Left lung (tissue), 10 donors: ENCODE data around the gene GSTT2. TPM values are rescaled to one million over a fixed set of nuclear protein-coding genes. Genes with fewer than 3 reads are reported as not detected.
"Not testable (repeated sequence)": the region's sequence is repeated elsewhere in the genome, so short reads cannot be mapped to it uniquely, and the experiment has no call there.

Source experiments
- ATAC-seq: fragments of 200-7000 bp; cut with Tn5 transposase; one replicate; pipeline ENCODE4 v1.9.1; 2020; ENCODE audit warnings: moderate library complexity
- DNase-seq, 4 donors: peaks; one replicate each; pipeline ENCODE4 v3.0.0-alpha.2; 2013 to 2020
- H3K27ac ChIP-seq, 2 donors: fragments of 200-600 bp; sonication (generic) in 1 of 2; one replicate each; pipeline versions ENCODE4 v1.5.0 to v1.8.0; 2020 to 2021
- H3K27me3 ChIP-seq, 2 donors: fragments of 200-600 bp; sonication (generic) in 1 of 2; one replicate each; pipeline versions ENCODE4 v1.5.0 to v1.8.0; 2020 to 2021
- H3K36me3 ChIP-seq, 2 donors: fragments of 200-600 bp; sonication (generic) in 1 of 2; one replicate each; pipeline versions ENCODE4 v1.5.0 to v1.8.0; 2020 to 2021
- H3K4me1 ChIP-seq, 2 donors: fragments of 200-600 bp; one replicate each; pipeline ENCODE4 v1.8.0; 2021
- H3K4me3 ChIP-seq, 2 donors: fragments of 200-600 bp; sonication (generic) in 1 of 2; one replicate each; pipeline versions ENCODE4 v1.5.0 to v1.8.0; 2020 to 2021; ENCODE audit warnings: mild to moderate bottlenecking in 1 of 2
- H3K9me3 ChIP-seq, 2 donors: fragments of 200-600 bp; sonication (generic) in 1 of 2; one replicate each; pipeline versions ENCODE4 v1.5.0 to v1.8.0; 2020 to 2021
- intact Hi-C, 2 donors: fragments of 100-400 bp; cut with DNase I; formaldehyde crosslinking; loops; one replicate each; pipeline versions ENCODE4 v1.11.2 to v1.14.2; 2022
- polyA plus RNA-seq, 6 donors: library from polyadenylated mRNA; unstranded; fragments of 120-200 nt; gene quantifications; one replicate each; pipeline ENCODE4 v1.2.1, GENCODE V29; 2013; ENCODE audit not compliant: insufficient read length in 6 of 6
- total RNA-seq, 2 donors: library from RNA; stranded (reverse); fragmentation: NEBNext Ultra II Directional; extraction: Animal tissue kit (Norgen Biotek cat#: 25700); gene quantifications; one replicate each; pipeline ENCODE4 v1.2.1, GENCODE V29; 2021
- TF ChIP-seq, protein P1 (sequence below), 2 donors: fragments of 200-600 bp; sonication (generic) in 1 of 2; IDR thresholded peaks; one replicate each; pipeline versions ENCODE4 v1.5.0 to v1.8.0; 2021; ENCODE audit warnings: antibody characterized with exemption in 2 of 2
- donor health status: DM: no; HTN: yes; CAD: no.
- donor health status: DM: no; HTN: no; CAD: no.

Gene GSTT2
- total and polyA plus RNA-seq, 8 donors, result 0.27 to 2.6 (median 1.1) TPM; not detected in 1

- H3K9me3 ChIP-seq, H3K27me3 ChIP-seq, H3K4me3 ChIP-seq, H3K36me3 ChIP-seq, H3K4me1 ChIP-seq, DNase-seq, intact Hi-C loops, H3K27ac ChIP-seq: not testable (repeated sequence)
- peak; percentile 23 for ATAC-seq
Measured at GRCh38 chr22:23954991-23955305, 25.0 kb upstream of the GSTT2 start.

DNA sequence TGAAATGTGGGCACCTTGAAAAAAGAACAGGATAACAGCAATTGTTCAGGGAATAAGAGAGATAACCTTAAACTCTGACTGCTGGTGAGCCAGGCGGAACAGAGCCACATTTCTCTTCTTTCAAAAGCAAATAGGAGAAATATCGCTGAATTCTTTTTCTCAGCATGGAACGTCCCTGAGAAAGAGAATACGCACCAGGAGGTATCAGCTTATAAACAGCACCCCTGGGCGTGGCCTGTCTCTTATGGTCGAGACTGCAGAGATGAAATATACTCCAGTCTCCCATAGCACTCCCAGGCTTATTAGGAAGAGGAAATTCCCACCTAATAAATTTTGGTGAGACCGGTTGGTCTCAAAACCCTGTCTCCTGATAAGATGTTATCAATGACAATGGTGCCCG lies 24.0 kb upstream of the GSTT2 start:
- intact Hi-C loops, result not testable (repeated sequence)

GRCh38 chr22:23956301-23956900 lies 23.5 kb upstream of the GSTT2 start:
- H3K9me3 ChIP-seq, H3K4me1 ChIP-seq, H3K36me3 ChIP-seq, H3K27ac ChIP-seq, H3K4me3 ChIP-seq, H3K27me3 ChIP-seq, intact Hi-C loops: not testable (repeated sequence)
- DNase-seq, result peak in 3 of 4 donors; percentile 43 to 81 (median 61)
- TF ChIP-seq, protein P1, sequence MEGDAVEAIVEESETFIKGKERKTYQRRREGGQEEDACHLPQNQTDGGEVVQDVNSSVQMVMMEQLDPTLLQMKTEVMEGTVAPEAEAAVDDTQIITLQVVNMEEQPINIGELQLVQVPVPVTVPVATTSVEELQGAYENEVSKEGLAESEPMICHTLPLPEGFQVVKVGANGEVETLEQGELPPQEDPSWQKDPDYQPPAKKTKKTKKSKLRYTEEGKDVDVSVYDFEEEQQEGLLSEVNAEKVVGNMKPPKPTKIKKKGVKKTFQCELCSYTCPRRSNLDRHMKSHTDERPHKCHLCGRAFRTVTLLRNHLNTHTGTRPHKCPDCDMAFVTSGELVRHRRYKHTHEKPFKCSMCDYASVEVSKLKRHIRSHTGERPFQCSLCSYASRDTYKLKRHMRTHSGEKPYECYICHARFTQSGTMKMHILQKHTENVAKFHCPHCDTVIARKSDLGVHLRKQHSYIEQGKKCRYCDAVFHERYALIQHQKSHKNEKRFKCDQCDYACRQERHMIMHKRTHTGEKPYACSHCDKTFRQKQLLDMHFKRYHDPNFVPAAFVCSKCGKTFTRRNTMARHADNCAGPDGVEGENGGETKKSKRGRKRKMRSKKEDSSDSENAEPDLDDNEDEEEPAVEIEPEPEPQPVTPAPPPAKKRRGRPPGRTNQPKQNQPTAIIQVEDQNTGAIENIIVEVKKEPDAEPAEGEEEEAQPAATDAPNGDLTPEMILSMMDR (IDR thresholded peaks at IDR 0.05), result peak; percentile 82 to 84
- ATAC-seq, result peak; percentile 72

More for the DNA sequence above, 24.0 kb upstream of the GSTT2 start:
- not testable (repeated sequence) for H3K9me3 ChIP-seq, H3K4me3 ChIP-seq, H3K27ac ChIP-seq, H3K27me3 ChIP-seq, H3K4me1 ChIP-seq, ATAC-seq, DNase-seq, H3K36me3 ChIP-seq

DNA sequence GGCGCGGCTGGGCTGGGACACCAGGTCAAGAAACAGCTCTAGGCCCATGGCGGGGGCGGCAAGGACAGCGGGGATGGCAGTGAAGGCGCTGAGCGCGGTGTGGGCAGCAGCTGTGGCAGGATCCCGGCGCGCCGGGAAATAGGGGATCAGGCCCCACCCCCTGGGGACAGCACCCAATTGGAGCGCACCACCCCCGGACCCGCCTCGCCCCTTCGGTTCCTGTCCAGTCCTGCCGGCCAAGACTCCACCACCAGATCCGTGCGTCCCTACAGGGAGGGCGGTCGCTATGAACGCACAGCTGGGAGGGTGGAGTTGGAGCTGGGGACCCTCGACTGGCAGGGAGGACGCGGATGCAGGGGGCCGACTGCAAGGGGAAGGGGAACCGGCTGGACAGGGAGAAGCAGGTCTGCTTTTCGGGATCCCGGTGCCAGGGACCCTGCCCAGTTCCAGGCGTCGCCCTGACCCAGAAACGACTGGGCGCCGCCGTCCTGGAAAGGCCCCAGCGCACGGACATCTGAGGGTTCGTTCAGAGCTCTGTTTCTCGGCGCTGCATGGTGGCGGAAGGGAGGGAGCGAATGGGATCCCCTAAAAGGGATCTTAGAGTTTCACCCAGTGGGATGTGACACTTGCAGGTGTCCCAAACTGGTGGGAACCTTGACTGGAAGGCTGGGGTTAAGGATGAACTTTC lies 18.7 kb upstream of the GSTT2 start, which contains the start of gene GSTT2B:
Gene GSTT2B (minus strand): TSS at position 112 of the 688 bp plus-strand sequence. CDS start 64 bp downstream, at position 48.
- peak; percentile 94 for ATAC-seq
- H3K27me3 ChIP-seq, DNase-seq, H3K4me3 ChIP-seq, H3K4me1 ChIP-seq, H3K27ac ChIP-seq, H3K9me3 ChIP-seq, intact Hi-C loops, H3K36me3 ChIP-seq: not testable (repeated sequence)

GRCh38 chr22:23966094-23966493 lies 13.8 kb upstream of the GSTT2 start:
- DNase-seq, H3K27ac ChIP-seq, H3K4me1 ChIP-seq, H3K9me3 ChIP-seq, intact Hi-C loops, H3K27me3 ChIP-seq, H3K4me3 ChIP-seq: not testable (repeated sequence)
- peak; percentile 12 for ATAC-seq
- H3K36me3 ChIP-seq, result peaks cover 0 to 21% of the 10 kb centered on the region in 2 donors

GRCh38 chr22:23966568-23966967 lies 13.4 kb upstream of the GSTT2 start, which contains the start of gene DDTL:
Gene DDTL (plus strand): TSS chr22:23966888. CDS start chr22:23966915, 27 bp downstream.
- ATAC-seq, result peak; percentile 98
- H3K4me1 ChIP-seq, H3K4me3 ChIP-seq, intact Hi-C loops, H3K27me3 ChIP-seq, H3K9me3 ChIP-seq, H3K27ac ChIP-seq, DNase-seq: not testable (repeated sequence)
- H3K36me3 ChIP-seq, result peaks cover 0 to 26% of the 10 kb centered on the region in 2 donors

DNA sequence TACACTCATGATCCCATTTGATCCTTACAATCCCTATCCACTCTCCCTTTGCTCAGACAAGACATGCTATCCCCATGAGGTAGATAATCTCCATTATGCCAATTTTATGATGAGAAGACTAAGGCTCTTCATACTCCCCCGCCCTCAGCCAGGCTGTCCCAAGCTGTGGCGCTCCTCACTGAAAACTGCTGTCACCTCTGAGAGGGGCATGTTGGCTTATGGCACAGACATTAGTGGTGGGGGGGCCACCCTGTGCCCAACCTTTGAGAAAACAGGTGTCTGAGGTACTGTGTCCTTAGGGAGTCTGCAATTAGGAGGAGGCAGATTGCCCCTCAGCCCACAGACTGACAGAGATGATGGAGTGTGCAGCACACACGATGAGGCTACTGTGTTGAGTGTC lies 10.9 kb upstream of the GSTT2 start:
- Histone ChIP-seq H3K27ac (no peak overlapping the region), H3K4me3 (no peak overlapping the region), H3K4me1 (peaks cover 0 to 11% of the 10 kb centered on the region in 2 donors), H3K27me3 (no peaks in the 10 kb centered on the region), H3K9me3 (no peaks in the 10 kb centered on the region), H3K36me3 (peaks cover 0 to 31% of the 10 kb centered on the region in 2 donors)
- no peak for DNase-seq
- no peak for ATAC-seq
- TF ChIP-seq, protein P1 (IDR thresholded peaks at IDR 0.05), result no peak
- intact Hi-C loops, result no loop called here
